ENCODE measurements around the gene NNT. TPM values are rescaled to one million over a fixed set of nuclear protein-coding genes. Genes with fewer than 3 reads are reported as not detected.

NNT gene
- total and polyA plus RNA-seq, 2 donors from 2014 or later: 56.4 to 101 TPM

GRCh38 chr5:43675357-43675756 lies 72.4 kb downstream of the NNT start:
- Histone ChIP-seq H3K9me3 (ENCODE audit: control insufficient read depth in 2 of 3, insufficient read depth in 1 of 3, low read length in 3 of 3) (no peaks in the 10 kb centered on the region), H3K27me3 (ENCODE audit: control insufficient read depth, insufficient read depth, low read length) (no peaks in the 10 kb centered on the region), H3K36me3 (ENCODE audit: control insufficient read depth in 2 of 3, insufficient read depth in 3 of 3, low read length in 3 of 3) (peaks cover 0 to 12% (median 7%) of the 10 kb centered on the region in 3 donors), H3K4me3 (ENCODE audit: low read length in 3 of 3) (no peak overlapping the region), H3K4me1 (ENCODE audit: control insufficient read depth in 2 of 3, insufficient read depth in 2 of 3, low read depth in 1 of 3, low read length in 3 of 3) (no peaks in the 10 kb centered on the region), H3K9ac (ENCODE audit: low read length in 3 of 3) (no peak overlapping the region), H3K27ac (ENCODE audit: low read depth in 2 of 2, low read length in 2 of 2) (no peak overlapping the region)
- DNase-seq: no peak
- no peak for FAIRE-seq
- intact Hi-C loops (cut with DNase I): no loop called here
- no peak for TF ChIP-seq CTCF (IDR thresholded peaks at IDR 0.05; ENCODE audit: borderline replicate concordance, extremely low read depth, insufficient read depth)

GRCh38 chr5:43676083-43676840 lies 73.3 kb downstream of the NNT start:
- Histone ChIP-seq H3K4me3 (ENCODE audit: low read length in 3 of 3) (no peak overlapping the region), H3K9me3 (ENCODE audit: control insufficient read depth in 2 of 3, insufficient read depth in 1 of 3, low read length in 3 of 3) (no peaks in the 10 kb centered on the region), H3K27me3 (ENCODE audit: control insufficient read depth, insufficient read depth, low read length) (no peaks in the 10 kb centered on the region), H3K36me3 (ENCODE audit: control insufficient read depth in 2 of 3, insufficient read depth in 3 of 3, low read length in 3 of 3) (peaks cover 0 to 12% (median 9%) of the 10 kb centered on the region in 3 donors), H3K4me1 (ENCODE audit: control insufficient read depth in 2 of 3, insufficient read depth in 2 of 3, low read depth in 1 of 3, low read length in 3 of 3) (no peaks in the 10 kb centered on the region), H3K27ac (ENCODE audit: low read depth in 2 of 2, low read length in 2 of 2) (no peak overlapping the region), H3K9ac (ENCODE audit: low read length in 3 of 3) (no peak overlapping the region)
- no peak for TF ChIP-seq CTCF (IDR thresholded peaks at IDR 0.05; ENCODE audit: borderline replicate concordance, extremely low read depth, insufficient read depth)
- FAIRE-seq (no peak), DNase-seq (no peak)
- intact Hi-C loops (cut with DNase I): no loop called here

GRCh38 chr5:43677253-43677652 lies 74.3 kb downstream of the NNT start:
- no peak for DNase-seq
- no peak for FAIRE-seq
- Histone ChIP-seq H3K9me3 (ENCODE audit: control insufficient read depth in 2 of 3, insufficient read depth in 1 of 3, low read length in 3 of 3) (no peaks in the 10 kb centered on the region), H3K27ac (ENCODE audit: low read depth in 2 of 2, low read length in 2 of 2) (no peak overlapping the region), H3K27me3 (ENCODE audit: control insufficient read depth, insufficient read depth, low read length) (no peaks in the 10 kb centered on the region), H3K36me3 (ENCODE audit: control insufficient read depth in 2 of 3, insufficient read depth in 3 of 3, low read length in 3 of 3) (peaks cover 0 to 12% (median 9%) of the 10 kb centered on the region in 3 donors), H3K4me1 (ENCODE audit: control insufficient read depth in 2 of 3, insufficient read depth in 2 of 3, low read depth in 1 of 3, low read length in 3 of 3) (no peaks in the 10 kb centered on the region), H3K4me3 (ENCODE audit: low read length in 3 of 3) (no peak overlapping the region), H3K9ac (ENCODE audit: low read length in 3 of 3) (no peak overlapping the region)
- no peak for TF ChIP-seq CTCF (IDR thresholded peaks at IDR 0.05; ENCODE audit: borderline replicate concordance, extremely low read depth, insufficient read depth)
- intact Hi-C loops (cut with DNase I): no loop called here

Data from kidney (tissue), 14 donors.